Stimulated activated CD8-positive, alpha-beta memory T cell treated with anti-CD3 and anti-CD28 coated beads, Interleukin-2, amount 100 ng/mL, for 1 hour (primary cell): ENCODE data around the gene FASTKD3.

Source experiments
- DNase-seq, 2 donors: peaks; one replicate each; pipeline ENCODE4 v3.0.0-alpha.2; 2020; ENCODE audit warnings: low read depth in 2 of 2

FASTKD3 gene

DNA sequence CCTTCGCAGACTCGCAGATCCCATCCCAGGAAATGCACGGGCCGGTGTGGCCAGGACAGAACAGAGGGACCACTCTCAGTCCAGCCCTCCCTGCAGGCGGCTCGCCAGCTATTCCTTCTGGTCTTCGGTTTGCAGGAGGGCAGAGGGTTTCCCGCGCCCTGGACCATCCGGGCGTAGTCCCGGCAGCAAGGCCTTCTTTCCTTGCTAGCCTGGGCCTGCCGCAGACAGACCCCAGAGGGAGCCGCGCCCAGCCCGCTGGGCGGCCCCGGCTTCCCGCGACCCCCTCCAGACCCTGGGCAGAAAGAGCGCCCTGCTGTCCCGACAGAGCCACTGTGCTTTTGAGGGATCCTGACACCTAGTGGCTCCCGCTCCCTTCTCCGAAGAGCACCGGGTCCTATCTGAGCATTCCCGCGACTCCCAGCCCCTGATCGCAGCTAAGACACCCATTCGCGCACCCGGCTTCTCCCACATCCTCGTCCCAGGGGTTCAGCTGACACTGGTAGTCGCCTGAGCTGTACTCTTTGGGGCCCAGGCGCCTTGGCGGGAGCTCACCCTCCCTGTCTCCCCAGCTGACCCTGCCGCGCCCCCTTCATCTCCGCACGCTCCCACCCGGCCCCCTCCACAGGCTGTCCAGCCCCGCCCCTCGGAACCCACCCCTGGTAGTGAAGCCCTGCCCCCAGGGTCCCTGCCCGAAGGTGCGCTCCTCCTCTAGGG lies 19.0 kb downstream of the FASTKD3 start:
- no peak for DNase-seq

DNA sequence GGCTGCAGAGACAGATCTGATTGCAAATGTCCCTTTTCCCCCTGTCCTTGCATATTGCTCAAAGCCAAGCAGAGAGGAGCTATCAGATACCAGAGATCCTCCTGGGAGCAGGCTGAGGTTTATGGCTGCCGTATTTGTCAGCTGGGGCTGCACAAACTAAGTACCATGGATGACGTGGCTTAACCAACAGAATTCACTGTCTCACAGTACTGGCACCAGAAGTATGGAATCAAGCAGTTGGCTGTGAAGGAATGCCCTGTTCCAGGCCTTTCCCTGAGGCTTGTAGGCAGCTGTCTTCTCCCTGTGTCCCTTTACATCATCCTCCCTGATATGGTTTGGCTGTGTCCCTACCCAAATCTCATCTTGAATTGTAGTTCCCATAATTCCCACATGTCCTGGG lies 20.5 kb downstream of the FASTKD3 start:
- DNase-seq, result no peak

DNA sequence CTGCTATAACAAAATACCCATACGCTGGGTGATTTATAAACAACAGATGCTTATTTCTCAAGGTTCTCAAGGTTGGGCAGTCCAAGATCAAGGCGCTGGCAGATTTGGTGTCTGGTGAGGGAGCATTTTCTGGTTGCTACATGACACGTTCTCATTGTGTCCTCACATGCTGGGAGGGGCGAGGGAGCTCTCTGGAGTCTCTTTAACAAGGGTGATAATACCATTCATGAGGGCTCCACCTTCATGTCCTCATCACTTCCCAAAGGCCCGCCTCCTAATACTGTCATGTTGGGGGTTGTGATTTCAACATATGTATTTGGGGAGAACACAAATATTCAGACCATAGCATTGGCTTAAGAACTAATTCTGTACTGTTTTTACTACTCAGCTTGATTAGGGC lies 22.5 kb downstream of the FASTKD3 start:
- DNase-seq, result no peak

DNA sequence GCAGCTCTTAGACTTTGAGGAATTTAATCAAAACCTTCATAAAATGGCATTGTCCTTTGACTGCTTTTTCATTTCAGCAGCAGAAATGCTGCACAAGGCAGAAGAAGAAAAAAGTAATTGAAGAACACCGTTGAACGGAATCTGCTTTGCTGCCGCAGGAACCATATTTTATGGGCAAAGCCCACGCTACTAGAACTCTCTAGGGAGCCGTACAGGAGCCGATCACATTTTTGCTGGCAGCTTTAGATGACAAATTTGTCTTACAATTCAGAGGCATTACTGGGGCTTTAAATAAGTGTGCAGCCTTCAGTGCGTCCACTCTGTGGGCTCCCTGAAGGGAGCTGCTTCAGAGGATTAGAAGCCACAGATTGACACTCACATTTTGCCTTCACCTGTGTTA lies 23.3 kb downstream of the FASTKD3 start:
- DNase-seq, result no peak

DNA sequence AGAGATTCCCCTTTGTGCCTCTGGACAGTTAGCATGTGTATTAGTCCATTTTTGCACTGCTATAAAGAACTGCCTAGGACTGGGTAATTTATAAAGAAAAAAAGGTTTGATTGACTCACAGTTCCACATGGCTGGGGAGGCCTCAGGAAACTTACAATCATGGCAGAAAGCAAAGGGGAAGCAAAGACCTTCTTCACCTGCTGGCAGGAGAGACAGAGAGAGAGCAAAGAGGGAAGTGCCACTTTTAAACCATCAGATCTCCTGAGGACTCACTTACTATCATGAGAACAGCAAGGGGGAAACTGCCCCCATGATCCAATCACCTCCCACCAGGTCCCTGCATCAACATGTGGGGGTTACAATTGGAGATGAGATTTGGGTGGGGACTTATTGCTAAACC lies 23.9 kb downstream of the FASTKD3 start:
- no peak for DNase-seq

DNA sequence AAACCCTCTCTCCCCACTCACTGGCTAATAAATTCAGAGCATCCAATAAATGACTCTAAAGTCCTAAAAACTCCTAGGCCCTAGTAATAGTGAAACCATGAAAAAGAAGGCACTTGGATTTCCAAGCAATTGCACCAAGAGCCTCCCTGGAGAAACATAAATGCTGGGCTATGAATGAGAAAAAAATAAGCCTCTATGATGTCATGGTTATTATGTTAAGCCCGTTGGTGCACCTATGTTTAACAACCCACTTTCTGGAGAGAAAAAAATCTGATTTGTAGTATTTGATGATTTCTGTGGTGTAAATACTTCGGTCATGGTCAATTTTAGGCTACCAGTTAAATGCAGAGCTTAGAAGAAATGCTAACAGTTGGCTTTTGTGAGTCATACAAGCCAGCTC lies 26.3 kb downstream of the FASTKD3 start:
- DNase-seq, result no peak

DNA sequence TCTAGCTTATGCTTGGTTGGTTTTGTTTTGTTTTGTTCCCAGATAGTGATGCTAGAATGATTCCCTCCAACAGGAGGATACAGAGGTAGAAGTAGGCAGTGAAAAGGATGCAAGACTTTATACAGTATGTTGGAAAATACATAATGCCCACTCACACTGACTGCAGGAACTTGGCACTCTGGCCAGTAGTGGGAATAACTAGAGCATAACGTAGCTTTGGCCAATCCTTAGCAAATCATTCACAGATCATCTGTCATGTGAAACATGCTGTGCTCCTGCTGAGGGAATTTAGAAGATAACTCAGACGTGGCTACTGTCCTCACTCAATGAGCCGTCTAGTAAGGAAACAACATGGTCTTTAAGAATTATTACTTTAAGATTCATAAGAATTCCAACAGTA lies 31.4 kb downstream of the FASTKD3 start:
- DNase-seq, result no peak

DNA sequence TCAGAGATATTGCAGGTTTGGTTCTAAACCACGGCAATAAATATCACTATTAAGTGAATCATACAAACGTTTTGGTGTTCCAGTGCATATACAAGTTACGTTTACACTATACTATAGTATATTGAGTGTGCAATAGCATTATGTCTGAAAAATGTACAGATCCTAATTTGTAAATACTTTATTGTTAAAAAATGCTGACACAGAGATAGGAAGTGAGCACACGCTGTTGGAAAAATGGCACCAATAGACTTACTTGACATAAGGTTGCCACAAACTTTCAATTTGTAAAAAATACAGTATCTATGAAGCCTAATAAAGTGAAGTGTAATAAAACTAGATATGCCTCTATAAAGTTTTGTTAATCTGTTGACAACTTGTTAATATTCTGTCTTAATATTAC lies 33.8 kb downstream of the FASTKD3 start:
- no peak for DNase-seq

DNA sequence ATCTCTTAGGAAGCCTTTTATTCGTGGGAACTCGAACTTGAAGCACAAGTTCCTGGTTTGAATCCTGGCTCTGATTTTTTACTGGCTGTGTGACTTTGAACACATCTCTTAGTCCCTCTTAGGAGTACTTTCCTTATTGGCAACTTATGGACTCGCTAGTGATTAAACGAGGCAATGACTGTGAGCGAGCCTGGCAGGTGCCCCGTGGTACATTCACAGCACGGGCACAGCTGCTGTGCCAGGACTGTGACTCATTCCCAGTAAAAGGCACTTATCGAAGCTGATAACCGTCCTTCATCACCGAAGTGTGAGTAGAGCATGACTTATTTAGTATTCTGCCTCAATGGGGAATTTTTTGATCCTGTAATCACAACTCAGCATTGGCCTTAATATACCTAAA lies 40.6 kb downstream of the FASTKD3 start:
- DNase-seq, result no peak

DNA sequence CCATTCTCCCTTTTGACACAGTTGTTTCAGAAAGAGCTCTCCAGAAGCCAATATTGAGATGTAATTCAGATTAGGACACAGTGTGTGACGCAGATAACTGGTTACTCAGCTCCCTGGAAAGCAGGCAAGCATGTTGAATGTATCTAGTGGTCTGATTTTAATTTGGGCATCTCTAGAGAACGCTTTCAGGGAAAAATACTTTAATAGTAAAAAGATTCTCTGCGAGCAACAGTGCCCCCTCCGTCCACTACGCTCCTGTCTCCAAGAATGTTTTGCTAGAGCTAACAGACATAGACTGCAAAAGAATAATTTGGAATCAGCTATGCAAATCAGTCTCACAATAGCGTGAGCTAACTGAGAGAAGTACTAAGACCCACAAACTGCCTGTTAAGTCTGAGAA lies 41.2 kb downstream of the FASTKD3 start:
- no peak for DNase-seq

DNA sequence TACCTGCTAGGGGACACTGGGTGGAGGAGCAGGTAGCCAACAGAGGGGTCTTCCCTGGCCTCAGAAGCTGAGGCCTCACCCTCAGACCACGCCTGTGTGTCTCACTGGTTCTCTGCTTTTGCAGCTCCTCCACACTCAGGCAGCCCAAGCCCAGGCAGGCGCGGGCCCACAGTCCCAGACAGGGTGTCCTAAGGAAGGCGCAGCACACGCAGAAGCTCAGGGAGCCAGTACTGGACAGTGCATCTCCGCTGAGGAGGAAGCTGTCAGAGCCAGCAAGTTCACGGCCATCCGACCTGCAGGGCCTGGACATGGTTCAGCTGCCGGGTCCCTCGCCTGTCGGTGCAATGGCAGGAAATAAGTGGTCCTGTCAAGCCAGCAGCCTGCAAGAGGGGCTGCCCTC lies 43.2 kb downstream of the FASTKD3 start:
- no peak for DNase-seq

DNA sequence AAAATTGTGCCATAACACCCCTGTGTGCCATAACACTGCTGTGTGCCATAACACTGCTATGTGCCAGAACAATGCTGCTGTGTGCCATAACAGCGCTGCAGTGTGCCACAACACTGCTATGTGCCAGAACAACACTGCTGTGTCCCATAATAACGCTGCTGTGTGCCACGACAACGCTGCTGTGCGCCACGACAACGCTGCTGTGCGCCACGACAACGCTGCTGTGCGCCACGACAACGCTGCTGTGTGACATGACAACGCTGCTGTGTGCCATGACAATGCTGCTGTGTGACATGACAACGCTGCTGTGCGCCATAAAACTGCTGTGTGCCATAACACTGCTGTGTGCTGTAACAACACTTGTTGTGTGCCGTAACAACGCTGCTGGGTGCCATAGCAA lies 43.8 kb downstream of the FASTKD3 start:
- no peak for DNase-seq

DNA sequence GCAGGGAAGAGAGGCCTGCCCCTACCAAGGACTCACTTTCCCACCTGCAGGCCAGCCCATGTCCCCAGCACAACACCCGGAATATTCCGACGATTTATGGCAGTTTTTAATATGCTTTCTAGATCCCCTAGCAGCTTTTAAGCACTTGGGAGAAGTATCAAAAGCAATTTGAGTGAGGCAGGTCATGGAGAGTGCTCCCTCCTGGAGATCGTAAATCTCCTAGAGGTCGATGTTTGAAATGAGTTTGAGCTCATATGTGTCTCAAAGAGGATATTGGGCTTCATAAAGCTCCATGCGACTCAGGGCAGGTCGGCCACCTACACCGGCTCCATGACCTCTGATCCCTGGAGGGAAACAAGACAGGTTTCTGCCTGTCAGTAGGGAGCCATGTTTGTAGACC lies 45.2 kb downstream of the FASTKD3 start:
- no peak for DNase-seq

DNA sequence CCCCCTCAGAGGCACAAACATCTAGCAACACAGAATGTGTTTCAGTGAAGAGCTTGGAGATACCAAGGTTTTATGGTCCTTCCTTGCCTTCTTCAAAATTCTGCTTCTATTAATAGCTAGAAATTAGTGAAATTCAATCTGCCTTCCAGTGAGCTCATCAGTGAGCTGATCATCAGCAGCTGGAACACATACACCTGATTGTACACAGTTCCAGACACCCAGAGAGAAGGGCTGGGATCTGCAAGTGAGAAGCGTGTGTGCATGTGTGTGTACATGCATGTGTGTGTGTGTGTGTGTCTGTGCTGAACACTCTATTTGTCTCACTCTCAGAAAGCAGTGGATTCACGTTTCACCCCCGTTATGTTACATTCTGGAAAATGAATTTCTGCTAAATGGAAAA lies 46.4 kb downstream of the FASTKD3 start:
- DNase-seq, result no peak

DNA sequence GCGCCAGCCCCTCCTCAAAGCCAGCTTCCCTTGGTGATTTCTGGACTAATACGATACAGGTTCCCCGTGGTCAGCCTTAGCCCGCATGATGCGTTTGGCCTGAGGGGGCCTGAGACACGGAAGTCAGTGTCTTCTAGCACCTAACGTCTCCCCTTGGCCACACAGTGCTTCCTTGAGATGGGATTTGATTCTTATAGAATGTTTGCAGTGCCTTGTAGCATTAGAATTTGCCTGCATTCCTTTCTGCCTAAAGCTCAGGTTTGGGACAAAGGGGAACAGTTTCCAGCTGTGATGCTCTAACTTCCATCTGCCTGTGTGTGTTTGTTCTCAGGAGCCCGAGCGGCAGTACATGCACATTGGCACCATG lies 52.3 kb downstream of the FASTKD3 start:
- DNase-seq, result no peak

DNA sequence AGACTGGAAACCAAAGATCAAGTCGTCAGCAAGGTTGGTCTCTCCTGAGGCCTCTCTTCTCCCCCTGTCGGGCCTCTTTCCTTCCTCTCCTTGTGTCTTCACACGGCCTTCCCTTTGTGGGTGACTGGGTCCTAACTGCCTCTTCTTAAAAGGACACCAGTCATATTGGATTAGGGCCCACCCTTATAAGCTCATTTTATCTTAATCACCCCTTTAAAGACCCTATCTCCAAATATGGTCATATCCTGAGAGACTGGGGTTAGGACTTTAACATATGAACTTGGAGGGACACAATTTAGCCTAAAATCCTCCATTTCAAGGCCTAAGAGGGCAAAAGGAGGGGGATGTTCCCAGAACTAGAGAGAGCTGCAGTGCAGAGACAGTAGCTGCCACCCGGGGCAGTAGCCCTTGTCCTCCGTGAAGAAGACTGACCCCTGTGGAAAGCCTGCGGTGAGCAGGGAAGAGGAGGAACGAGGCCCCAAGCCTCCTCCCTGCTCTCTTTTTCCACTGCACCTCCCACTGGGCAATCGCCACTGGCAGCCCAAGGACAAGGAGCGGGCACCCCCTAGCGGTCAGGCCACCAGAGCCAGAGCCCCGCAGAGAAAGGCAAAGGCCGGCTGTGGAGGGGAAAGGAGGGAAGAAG lies 52.8 kb downstream of the FASTKD3 start:
- DNase-seq, result peak; percentile 16 to 30

DNA sequence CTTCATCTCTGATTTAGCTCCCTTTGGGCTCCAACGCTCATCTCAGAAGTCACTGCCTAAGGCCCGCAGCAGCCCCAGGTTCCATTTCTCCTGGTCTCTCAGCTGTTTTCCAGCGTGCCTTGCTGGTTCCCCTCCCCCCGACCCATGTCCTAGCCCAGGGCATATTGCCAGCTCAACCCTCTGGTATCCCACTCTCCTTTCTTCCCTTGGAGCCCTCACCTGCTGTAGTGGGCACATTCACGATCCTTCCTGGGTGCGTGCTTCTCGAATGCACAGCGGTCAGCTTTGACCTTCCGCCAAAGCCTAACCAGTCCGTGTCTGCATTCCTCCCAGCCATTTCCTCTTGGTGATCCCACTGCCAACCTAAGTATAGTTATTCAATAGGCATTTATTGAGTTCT lies 54.0 kb downstream of the FASTKD3 start:
- no peak for DNase-seq

DNA sequence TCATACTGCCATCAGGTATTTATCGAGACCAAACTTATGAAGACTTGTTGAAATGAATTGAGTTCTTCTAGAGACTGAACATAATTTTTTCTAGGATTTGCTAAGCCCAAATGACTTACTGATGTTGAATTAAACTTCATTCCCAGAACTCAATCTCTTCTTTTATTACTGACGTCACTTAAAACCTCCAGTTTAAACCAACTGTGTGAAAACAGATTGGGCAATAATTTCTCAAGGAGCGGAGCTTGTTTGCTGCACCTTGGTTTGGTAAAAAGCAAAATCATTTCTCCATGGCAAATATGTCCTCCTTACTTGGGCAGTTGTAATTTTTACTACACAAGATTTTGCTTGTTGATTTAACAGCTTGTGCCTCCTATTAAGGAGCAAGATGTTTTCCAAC lies 55.3 kb downstream of the FASTKD3 start:
- no peak for DNase-seq

DNA sequence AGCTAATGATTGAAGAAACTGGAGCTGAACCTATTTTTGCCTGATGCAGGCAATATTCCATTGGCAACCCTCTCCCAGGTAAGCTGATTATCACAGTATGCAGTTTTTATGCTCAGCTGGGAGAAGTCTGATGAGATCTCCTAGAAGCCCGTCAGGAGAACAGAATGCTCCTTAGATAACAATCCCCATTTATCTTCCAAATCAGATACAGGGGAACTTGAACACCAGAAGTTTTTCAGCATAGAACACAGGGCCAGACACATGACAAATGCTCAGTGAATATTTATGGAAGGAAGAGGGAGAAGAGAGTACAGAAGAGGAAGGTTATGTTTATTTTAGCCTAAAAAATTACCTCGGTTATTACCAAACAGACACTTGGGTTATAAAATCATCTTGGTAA lies 55.8 kb downstream of the FASTKD3 start:
- no peak for DNase-seq

DNA sequence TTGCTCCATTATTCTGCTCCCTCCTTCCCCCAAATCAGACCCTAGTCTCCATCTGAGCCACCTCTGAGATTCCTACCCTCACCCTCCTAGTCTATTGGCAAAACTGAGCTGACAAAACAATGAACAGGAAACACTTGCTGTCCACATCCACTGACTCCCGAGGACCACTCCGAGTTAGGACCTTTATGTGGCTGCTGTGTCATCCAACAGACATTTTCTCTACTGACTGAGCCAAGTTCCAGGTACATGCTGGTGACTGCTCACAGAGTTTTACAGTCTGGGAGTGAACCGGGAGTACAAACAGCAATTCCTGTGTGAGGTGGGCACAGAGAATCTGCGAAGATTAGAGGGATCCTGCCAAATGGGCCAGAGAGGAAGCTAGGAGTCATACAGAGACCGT lies 57.1 kb downstream of the FASTKD3 start:
- DNase-seq, result no peak
